ENCODE data around the gene PARD3. TPM values are rescaled to one million over a fixed set of nuclear protein-coding genes. Genes with fewer than 3 reads are reported as not detected.
"Not testable (repeated sequence)": the region's sequence is repeated elsewhere in the genome, so short reads cannot be mapped to it uniquely, and the experiment has no call there.

Gene PARD3
- total RNA-seq, 1 donor from 2014 or later, result 68.5 TPM

GRCh38 chr10:34094146-34094696 is 720.9 kb downstream of the PARD3 start:
- DNase-seq (ENCODE audit: low read depth), result no peak

GRCh38 chr10:34092891-34093290 is 722.2 kb downstream of the PARD3 start:
- DNase-seq (ENCODE audit: low read depth), result no peak

- DNase-seq (ENCODE audit: low read depth), result no peak
These were observed 723.4 kb downstream of the PARD3 start for GRCh38 chr10:34091635-34092195.

GRCh38 chr10:34089253-34089652 is 725.8 kb downstream of the PARD3 start:
- DNase-seq (ENCODE audit: low read depth), result no peak

- DNase-seq (ENCODE audit: low read depth), result no peak
These were observed 726.8 kb downstream of the PARD3 start for GRCh38 chr10:34088208-34088794.

GRCh38 chr10:34087095-34087418 is 728.0 kb downstream of the PARD3 start:
- DNase-seq (ENCODE audit: low read depth), result no peak

- no peak for DNase-seq (ENCODE audit: low read depth)
These were observed 731.5 kb downstream of the PARD3 start for GRCh38 chr10:34083567-34083966.

- no peak for DNase-seq (ENCODE audit: low read depth)
These were observed 733.1 kb downstream of the PARD3 start for GRCh38 chr10:34081948-34082347.

GRCh38 chr10:34081347-34081743 is 733.8 kb downstream of the PARD3 start:
- DNase-seq (ENCODE audit: low read depth), result no peak

GRCh38 chr10:34080485-34081346 is 734.4 kb downstream of the PARD3 start:
- DNase-seq (ENCODE audit: low read depth), result no peak

- no peak for DNase-seq (ENCODE audit: low read depth)
These were observed 735.2 kb downstream of the PARD3 start for GRCh38 chr10:34079702-34080484.

GRCh38 chr10:34078745-34079470 is 736.2 kb downstream of the PARD3 start:
- no peak for DNase-seq (ENCODE audit: low read depth)

- peak; percentile 9 for DNase-seq (ENCODE audit: low read depth)
These were observed 736.9 kb downstream of the PARD3 start for GRCh38 chr10:34078017-34078744.

GRCh38 chr10:34076443-34076842 is 738.7 kb downstream of the PARD3 start:
- no peak for DNase-seq (ENCODE audit: low read depth)

GRCh38 chr10:34075254-34075926 is 739.7 kb downstream of the PARD3 start:
- no peak for DNase-seq (ENCODE audit: low read depth)

GRCh38 chr10:34074051-34074450 is 741.0 kb downstream of the PARD3 start:
- no peak for DNase-seq (ENCODE audit: low read depth)

GRCh38 chr10:34067741-34068140 is 747.4 kb downstream of the PARD3 start:
- DNase-seq (ENCODE audit: low read depth), result not testable (repeated sequence)

GRCh38 chr10:34063592-34063991 is 751.5 kb downstream of the PARD3 start:
- no peak for DNase-seq (ENCODE audit: low read depth)

GRCh38 chr10:34061841-34062240 is 753.3 kb downstream of the PARD3 start:
- peak; percentile 6 for DNase-seq (ENCODE audit: low read depth)
